Cardiac fibroblast (primary cell): ENCODE measurements around the gene GTF3C2.
"Not testable (repeated sequence)": the region's sequence is repeated elsewhere in the genome, so short reads cannot be mapped to it uniquely, and the experiment has no call there.

Experiments used
- DNase-seq, 2 donors: peaks; one replicate each; pipeline versions ENCODE4 v3.0.0 to v3.0.0-alpha.2; 2010; ENCODE audit warnings: low read depth in 2 of 2
- H3K4me3 ChIP-seq, 2 donors: replicated peaks in 1 of 2; 1 replicate in 1 of 2; 2 replicates in 1 of 2; pipeline ENCODE4 v1.5.1; 2011; ENCODE audit warnings: low read depth in 2 of 2, low read length in 2 of 2, mild to moderate bottlenecking in 2 of 2, moderate library complexity in 1 of 2
- TF ChIP-seq, protein P1 (sequence below): IDR thresholded peaks from one replicate; pipeline ENCODE4 v1.5.1; 2011; ENCODE audit warnings: low read depth, mild to moderate bottlenecking, low read length, inconsistent platforms

The GTF3C2 gene

DNA sequence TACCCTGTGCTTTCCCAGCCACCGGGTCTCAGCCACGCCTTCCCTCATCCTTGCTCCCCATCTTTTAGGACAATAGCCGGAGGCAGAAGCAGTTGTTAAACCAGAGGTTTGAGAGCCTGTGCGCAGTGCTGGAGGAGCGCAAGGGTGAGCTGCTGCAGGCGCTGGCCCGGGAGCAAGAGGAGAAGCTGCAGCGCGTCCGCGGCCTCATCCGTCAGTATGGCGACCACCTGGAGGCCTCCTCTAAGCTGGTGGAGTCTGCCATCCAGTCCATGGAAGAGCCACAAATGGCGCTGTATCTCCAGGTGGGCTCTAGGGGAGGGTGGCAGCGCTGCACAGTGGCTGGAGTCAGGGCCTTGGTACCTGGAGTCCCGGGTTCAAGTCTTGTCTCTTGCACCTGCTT is 51.0 kb downstream of the GTF3C2 start:
- TF ChIP-seq, protein P1, sequence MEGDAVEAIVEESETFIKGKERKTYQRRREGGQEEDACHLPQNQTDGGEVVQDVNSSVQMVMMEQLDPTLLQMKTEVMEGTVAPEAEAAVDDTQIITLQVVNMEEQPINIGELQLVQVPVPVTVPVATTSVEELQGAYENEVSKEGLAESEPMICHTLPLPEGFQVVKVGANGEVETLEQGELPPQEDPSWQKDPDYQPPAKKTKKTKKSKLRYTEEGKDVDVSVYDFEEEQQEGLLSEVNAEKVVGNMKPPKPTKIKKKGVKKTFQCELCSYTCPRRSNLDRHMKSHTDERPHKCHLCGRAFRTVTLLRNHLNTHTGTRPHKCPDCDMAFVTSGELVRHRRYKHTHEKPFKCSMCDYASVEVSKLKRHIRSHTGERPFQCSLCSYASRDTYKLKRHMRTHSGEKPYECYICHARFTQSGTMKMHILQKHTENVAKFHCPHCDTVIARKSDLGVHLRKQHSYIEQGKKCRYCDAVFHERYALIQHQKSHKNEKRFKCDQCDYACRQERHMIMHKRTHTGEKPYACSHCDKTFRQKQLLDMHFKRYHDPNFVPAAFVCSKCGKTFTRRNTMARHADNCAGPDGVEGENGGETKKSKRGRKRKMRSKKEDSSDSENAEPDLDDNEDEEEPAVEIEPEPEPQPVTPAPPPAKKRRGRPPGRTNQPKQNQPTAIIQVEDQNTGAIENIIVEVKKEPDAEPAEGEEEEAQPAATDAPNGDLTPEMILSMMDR = no peak
- no peak overlapping the region for H3K4me3 ChIP-seq
- DNase-seq = no peak

DNA sequence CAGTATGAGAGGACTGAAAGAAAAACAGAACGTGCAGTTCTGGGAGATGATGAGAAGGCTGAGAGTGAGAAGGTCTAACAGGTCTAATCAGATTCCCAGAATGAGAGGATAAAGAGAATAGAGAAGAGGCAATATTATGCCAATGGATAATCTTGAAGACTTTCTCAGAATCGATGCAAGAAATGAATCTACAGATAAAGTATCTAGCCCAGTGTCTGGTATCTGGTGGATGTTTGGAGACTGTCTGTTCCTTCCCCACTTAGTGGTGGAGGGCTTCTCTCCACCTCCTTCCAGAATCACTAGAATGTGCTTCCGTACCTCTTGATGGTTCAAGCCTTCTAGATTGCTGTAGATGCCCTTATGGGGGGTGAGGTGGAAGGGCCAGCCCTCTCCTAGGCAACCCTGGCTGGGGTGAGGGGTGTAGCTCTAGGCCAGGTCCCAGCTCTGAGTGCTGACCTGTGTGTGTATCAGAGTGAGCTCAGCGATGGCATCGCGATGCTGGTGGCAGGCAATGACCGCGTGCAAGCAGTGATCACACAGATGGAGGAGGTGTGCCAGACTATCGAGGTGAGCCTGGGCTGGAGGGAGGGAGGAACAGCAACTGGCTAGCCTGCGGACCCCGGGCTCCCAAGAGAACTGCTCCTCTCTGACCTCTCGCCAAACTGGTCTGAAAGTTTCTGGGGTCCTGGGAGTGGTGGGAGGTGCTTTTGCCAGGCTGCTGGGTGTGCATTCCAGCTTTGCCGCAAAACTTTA is 51.9 kb downstream of the GTF3C2 start:
- TF ChIP-seq, protein P1 = no peak
- H3K4me3 ChIP-seq = no peak overlapping the region
- no peak for DNase-seq

DNA sequence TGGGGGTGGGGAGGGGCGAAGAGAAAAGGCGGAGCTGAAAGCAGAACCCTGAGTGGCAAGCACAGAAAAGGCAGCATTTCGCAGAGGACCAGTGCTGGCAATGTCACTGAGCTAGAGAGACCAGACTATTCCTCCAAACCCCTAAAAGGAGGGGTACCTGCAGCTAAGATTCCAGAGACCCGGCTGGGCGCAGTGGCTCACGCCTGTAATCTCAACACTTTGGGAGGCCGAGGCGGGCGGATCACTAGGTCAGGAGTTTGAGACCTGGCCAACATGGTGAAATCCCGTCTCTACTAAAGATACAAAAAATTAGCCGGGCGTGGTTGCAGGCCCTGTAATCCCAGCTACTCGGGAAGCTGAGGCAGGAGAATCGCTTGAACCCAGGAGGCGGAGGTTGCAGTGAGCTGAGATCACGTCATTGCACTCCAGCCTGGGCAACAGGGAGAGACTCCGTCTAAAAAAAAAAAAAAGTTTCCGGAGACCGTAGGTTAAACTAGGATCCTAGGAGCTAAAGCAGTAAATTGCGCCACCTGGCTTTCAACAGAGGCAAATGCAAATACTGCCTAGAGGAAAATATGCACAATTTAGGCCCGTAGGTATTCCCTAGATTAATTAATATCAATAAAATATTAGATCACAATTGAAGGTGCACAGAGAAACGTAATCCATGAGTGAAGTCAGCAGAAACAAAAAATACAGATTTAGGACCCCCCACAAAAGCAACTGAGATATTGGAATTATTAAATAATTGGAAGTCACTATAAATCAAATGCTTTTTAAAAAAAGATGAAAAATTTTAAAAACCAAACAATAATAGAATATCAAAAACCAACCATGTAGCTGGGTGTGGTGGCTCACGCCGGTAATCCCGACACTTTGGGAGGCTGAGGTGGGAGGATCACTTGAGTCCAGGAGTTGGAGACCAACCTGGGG is 53.2 kb downstream of the GTF3C2 start:
- TF ChIP-seq, protein P1 = peak; percentile 87
- peak overlapping the region in 1 of 2 donors; percentile 19 for H3K4me3 ChIP-seq
- peak; percentile 83 for DNase-seq

DNA sequence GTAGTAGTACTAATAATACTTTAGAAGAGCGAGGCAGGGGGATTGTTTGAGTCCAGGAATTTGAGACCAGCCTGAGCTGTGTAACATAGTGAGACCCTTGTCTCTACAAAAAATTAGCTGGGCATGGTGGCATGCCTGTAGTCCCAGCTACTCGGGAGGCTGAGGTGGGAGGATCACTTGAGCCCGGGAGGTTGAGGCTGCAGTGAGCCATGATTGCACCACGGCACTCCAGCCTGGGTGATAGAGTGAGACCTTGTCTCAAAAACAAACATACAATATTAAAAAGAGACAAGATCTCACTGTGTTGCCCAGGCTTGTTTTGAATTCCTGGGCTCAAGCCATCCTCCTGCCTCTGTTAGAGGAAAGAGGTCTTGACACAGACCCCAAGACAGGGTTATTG is 56.0 kb downstream of the GTF3C2 start:
- DNase-seq, H3K4me3 ChIP-seq: not testable (repeated sequence)

DNA sequence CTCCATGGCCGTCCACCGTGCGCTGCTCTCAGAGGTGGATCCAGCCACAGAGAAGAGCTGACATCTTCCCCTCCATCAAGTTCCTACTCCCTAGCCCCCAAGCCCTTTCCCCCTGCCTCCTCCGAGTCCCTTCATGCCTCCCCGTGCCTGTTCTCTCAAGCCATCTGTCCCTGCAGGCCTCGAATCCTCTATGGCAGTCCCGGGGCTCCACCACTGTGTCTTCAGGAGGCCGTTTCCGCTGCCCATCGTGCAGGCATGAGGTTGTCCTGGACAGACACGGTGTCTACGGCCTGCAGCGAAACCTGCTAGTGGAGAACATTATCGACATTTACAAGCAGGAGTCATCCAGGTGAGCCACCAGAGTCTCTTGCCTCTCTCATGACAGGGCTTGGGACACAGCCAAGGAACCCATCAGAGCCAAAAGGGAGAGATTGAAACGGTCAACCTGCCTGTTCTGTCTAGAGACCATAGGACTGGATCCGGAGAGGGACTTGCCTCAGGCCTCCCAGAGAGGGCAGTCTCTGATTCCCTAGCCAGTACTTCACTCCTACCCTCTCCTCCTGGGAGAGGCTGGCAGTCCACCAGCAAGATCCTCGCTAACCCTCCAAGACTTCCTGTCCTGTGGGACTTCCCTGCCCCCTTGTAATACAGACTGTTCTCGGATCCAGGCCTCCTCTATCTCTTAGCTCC is 58.0 kb downstream of the GTF3C2 start:
- DNase-seq = peak in 1 of 2 donors; percentile 51
- H3K4me3 ChIP-seq = no peak overlapping the region
- TF ChIP-seq, protein P1 = no peak

DNA sequence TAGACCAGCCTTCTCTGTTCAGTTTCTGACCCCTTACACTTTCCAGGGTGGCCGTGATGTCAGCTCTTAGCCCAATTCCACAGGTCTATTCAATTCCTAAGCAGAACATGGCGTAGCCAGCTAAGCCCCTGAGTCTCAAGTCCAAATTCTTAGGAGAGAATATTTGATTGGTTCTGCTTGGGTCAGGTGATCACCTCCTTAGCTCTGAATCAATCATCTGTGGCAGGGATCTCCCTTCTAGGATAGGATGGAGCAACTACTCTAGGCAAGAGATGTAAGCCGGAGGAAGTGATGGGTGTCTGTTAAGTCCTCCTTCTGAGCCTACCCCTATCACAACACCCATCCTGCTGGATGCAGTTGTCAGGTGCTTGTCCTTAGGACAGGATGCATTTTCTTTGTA is 59.4 kb downstream of the GTF3C2 start:
- TF ChIP-seq, protein P1 = no peak
- no peak for DNase-seq
- no peak overlapping the region for H3K4me3 ChIP-seq
